Fibroblast of skin of right biceps (primary cell): Measurements from ENCODE around the gene TARBP2.
A peak's percentile ranks its signal among the peaks of the same experiment; 100 is the strongest.

ENCODE experiments used
- DNase-seq: peaks from one replicate; pipeline ENCODE4 v3.0.0-alpha.2; 2013

Gene TARBP2

DNA sequence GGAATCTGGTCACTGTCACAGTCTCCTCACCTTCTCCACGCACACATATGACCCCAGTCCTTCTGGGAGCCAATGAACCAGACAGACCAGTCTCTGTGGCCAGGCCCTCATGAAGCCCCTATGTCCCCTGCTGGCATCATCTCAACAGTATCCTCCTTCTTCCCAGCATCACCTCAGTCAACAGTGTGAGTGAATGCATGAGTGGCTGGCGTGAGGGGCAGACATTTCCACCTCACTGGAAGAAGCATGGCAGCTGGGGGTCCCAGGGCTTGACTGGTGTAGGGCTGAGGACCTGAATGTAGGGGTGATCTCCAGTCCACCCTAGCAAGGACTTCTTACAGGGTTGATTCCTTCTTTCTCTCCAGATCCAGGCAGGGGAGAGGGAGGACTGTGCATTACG is 3.6 kb upstream of the TARBP2 start:
- no peak for DNase-seq

DNA sequence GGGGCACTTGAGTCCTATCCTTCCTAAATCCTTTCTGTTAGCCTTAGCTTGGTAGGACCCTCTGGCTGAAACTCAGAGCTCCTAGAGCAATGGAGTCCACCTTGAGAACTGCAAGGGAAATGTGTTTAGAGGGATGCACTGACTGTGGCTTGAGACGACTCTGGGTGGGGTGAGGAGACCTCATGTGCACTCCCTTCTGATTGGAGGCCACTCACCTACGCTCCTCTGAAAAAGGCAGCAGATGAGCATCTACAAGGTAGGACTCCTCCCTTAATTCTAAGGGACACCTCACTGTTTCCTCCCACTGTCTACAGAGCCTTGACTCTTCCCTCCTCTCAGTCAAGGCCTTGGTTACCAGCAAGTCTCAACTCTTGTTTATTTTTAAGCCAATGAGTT is 2.9 kb upstream of the TARBP2 start:
- DNase-seq, result no peak

DNA sequence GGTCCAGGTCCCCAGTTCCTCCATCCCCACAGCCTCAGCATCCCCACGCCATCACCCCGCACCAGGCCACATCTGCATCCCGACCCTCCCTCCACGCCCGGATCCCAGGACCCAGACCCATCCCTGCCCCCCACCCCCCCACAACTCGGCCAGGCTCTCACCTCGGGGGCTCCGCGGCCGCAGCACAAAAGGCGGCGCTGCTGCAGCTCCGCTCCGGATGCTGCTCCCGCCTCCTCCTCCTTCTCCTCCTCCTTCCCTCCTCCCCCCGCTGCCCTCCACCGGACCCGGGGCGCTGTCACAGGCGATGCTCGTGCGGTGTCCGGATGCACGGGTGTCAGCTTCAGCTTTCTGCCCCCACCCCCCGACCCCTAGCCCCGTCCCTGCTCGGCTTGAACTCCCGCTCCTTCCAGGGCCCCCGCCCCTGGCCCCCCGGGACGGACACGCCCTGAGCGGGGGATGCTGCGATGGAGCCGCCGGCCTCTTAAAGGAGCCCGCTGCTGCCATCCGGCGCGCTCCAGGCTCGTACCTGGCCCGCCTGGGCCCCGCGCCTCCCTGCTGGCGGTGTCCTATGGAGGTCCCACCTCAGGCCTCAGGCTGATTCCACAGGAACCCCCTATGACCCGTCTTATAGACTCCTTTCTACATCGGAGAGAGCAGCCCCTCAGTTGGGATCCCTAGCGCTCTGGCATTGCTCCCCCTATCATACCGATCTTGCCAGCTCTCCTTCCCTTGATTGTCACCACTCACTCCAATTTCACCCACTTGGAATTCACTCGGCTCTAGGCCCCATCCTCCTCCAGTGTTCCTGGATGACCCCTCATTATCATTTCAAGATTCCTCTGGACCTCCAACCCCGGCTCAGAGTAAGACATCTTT is 1.6 kb upstream of the TARBP2 start, which contains the start of gene MAP3K12:
MAP3K12 (minus strand) TSS at position 193 of the 876 bp plus-strand sequence. CDS start 12,067 bp downstream, outside the sequence.
- peak; percentile 67 for DNase-seq

DNA sequence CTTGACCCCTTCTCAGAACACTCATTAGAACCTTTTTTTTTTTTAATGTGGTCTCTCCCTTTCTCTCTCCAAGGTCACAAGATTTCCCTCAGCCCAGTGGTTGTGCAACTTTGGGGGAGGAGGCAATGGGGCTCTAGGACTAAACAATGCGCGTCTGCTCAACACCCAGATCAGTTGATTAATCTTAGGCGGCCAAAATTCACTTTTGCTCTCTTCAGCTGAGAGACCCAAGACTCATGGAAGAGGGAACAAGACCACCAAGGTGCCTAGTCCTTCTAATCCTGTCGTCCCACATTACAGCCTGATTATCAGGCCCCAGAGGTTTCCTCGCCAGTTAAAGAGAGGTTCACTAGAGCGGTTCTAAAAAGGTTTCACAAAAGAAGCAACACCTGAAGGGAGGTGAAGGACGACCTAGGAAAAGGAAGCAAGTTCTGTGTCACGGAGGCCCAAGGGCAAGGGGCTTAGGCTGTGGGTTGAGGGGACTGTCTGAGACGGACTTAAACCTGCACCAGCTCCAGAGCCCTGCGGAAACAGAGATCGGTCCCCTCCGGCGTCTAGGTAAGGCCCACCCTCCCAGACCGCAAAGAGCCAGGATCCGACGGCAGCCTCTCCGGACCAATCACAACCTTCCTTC is 824 bp upstream of the TARBP2 start:
- DNase-seq, result peak; percentile 60

DNA sequence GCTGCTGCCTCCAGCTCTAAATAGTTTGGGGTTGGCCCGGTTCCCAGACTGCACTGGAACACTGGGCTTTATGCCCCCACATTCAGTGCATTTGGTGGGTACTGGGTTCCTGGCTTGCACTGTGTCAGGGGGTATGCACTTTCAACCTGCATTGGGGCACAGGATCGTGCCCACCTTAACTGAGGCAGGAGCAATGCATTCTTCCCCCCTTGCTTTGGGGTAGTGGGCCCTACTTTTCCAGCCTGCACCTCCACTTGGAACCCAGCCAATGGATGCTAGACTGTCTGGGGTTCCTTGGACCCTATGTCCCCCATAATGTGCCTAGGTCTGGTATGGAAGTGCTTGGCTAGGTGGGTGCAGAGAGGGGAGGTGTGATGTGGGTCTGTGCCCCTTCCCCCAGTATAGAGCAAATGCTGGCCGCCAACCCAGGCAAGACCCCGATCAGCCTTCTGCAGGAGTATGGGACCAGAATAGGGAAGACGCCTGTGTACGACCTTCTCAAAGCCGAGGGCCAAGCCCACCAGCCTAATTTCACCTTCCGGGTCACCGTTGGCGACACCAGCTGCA is 615 bp downstream of the TARBP2 start:
- no peak for DNase-seq

DNA sequence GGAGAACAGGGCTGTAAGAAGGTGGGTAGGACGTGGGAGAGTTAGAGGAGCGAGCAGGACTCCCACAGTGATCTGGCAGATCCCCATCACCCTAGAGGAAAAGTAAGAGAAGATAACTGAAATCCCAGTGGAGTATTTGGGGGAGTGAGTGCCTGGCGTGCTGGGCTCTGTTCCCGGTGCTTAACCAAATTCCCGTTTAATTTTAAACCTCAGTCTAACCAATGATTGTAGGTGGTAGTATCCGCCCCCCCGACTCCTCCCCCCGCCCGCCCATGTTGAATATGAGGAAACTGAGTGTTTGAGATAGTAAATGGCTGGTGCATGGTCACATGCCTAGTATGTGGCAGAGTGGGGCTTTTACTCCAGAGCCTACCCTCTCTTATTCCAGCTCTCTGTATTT is 1.2 kb downstream of the TARBP2 start:
- no peak for DNase-seq

DNA sequence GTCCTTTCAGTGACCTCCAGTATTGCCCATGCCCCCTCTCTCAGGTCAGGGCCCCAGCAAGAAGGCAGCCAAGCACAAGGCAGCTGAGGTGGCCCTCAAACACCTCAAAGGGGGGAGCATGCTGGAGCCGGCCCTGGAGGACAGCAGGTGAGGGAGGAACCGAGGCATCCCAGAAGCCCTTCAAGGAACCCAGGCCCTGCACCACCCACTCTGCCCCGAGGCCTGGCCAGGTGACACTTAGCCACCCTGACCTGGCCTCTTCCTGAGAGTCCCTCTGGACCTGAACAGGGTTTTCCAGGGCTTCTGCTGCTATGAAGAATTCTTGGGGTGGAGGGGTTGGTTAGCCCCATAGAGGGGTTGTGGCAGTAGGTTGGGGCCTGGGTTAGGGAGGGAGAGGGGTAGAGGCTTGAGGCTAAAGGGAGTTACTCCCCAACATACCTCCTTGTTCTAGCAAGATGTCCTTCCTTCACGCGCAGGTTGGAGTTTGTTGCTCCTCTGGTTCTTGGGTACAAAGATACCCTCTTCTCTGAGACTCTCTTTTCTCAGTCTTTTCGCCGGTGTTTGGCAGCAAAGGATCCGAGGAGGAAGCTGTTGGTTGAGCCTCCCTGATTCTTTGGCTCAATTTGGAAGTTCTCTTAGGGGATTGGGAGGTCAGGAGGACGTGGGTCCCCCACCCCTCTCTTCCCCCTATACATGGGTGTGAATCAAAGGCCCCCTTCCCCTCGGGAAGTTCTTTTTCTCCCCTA is 2.1 kb downstream of the TARBP2 start:
- DNase-seq, result no peak

DNA sequence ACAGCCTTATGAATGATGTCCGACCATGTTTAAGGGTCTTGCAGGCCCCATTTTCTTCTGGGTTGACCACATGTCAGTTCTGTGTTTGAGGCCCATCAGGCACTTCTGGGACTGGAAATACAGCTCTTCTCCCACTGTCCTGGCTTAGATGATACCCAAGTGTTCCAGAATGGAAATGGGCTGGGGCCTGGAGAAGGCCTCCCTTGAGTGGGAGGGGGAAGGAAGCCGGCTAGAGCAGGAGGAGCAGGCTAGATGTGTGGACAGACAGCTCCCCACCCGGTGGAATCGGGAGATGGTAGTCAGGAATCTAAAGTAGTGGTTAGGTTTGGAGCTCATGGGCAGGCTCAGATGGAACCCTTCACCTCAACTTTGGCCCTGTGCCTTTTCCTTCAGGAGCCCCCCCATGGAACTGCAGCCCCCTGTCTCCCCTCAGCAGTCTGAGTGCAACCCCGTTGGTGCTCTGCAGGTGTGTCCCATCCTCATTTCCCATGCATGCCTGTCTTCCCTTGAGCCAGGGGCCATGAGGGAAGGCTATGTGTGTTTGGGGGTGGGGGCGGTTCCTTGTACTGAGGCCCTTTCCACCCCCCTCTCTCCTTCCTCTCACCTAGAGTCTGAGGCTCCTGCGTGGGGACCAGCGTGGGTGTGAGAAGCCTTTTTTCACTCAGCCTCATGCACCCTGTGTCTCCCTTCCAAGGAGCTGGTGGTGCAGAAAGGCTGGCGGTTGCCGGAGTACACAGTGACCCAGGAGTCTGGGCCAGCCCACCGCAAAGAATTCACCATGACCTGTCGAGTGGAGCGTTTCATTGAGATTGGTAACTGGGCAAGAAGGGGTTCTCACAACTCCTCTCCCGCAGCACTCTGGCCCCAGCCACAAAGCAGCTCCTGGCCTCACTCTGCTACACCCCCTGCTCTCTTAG is 3.2 kb downstream of the TARBP2 start:
- DNase-seq, result no peak

DNA sequence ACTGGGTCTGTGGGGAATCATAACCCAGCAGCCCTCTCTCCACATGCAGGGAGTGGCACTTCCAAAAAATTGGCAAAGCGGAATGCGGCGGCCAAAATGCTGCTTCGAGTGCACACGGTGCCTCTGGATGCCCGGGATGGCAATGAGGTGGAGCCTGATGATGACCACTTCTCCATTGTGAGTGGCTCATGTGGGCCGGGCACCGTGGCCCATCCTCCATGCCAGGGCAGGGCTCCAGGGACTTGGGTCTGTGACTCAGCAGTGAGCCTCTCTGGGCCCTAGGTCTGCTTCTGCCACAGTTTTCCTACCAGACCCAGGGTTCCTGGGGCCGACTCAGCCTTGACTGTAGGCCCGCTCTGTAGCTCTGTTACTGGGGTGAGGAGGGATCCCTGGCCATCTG is 4.0 kb downstream of the TARBP2 start:
- no peak for DNase-seq

DNA sequence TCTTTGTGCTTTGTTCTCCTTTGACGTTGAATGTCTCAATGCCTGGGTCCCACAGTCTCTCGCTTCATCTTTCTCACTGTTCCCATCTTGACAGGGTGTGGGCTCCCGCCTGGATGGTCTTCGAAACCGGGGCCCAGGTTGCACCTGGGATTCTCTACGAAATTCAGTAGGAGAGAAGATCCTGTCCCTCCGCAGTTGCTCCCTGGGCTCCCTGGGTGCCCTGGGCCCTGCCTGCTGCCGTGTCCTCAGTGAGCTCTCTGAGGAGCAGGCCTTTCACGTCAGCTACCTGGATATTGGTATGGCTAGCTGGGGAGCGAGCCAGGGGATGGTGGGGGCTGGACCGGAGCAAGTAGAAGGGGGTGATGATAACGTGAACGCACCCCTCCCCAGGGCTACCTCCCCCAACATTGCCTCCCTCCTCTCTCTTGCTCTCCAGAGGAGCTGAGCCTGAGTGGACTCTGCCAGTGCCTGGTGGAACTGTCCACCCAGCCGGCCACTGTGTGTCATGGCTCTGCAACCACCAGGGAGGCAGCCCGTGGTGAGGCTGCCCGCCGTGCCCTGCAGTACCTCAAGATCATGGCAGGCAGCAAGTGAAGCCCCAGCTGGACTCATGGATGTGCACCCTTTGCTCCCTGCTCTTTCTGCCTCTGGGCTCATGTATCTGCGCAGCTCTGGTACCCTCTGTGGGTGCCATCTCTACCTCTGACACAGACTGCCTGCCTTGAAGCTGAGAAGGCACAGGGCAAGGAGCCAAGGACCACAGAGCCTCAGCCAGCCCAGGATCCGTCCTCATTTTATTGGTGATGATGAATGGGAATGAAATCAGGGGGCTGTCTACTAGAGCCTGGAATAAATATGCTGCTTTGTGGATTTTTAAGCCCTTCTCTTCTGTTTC is 4.7 kb downstream of the TARBP2 start:
- DNase-seq, result no peak

DNA sequence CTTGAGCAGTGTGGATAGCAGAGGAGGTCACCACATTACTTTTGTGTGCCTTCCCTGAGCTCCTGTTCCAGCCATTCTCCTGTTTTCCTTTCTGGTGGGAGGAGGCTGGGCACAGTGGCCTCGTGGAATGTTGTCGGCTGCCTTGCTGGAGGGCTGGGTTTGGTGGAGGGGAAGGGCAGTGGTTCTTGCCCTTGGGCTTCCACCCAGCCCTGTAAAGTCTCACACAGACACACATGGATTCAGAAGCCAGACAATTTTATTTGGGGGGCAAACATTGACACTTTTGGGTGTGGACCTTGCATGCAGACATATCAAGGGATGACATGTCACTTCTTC is 5.3 kb downstream of the TARBP2 start:
- DNase-seq, result no peak

DNA sequence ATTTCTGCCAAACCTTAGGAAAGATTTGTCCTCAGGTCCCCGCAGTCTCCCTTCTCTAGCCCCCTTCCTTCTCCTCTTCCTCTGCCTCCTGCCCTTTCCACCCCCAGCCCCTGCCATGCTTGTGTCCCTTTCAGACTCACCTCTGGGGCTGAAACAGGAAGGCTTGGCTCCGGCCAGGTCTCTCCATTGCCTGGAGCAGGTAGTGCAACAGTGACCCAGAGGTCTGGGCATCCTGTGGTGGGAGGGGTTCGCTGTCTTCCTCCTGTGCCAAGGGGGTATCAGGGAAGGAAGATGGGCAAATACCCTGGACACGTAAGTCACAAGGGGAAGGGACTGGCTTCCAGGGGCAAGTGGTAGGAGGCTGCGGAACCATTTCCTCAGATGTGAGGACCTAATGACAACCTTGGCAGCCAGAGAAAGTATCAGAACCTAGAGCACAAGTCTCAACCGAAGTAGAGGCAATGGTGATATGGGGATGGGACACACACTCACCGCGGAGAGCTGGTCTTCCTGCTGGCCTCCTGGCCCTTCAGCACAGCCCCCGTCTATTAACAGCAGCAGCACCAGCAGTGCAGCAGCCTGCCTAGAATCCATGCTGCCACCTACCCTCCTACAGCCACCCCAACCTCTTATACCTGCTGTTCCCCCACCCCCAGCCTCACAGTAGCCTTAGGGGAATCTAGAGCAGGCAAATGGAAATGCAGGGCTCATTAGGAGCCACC is 6.0 kb downstream of the TARBP2 start, which contains the start of gene NPFF:
NPFF (minus strand) TSS at position 604 of the 722 bp plus-strand sequence; CDS start at position 594, 10 bp downstream.
- no peak for DNase-seq

DNA sequence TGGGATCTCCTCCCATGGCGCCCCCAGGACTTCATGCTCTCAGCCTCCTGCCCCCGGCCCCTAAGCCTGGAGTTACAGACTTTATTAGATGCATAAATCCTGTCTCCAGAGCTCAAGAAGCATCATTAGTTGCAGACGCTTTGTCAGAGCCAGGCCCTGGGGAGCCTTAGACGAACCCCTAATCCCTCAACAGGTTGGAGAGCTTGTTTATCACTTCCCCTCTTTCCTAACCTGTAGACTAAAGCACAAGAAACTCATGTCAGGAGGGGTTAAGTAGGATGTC is 6.5 kb downstream of the TARBP2 start:
- no peak for DNase-seq

DNA sequence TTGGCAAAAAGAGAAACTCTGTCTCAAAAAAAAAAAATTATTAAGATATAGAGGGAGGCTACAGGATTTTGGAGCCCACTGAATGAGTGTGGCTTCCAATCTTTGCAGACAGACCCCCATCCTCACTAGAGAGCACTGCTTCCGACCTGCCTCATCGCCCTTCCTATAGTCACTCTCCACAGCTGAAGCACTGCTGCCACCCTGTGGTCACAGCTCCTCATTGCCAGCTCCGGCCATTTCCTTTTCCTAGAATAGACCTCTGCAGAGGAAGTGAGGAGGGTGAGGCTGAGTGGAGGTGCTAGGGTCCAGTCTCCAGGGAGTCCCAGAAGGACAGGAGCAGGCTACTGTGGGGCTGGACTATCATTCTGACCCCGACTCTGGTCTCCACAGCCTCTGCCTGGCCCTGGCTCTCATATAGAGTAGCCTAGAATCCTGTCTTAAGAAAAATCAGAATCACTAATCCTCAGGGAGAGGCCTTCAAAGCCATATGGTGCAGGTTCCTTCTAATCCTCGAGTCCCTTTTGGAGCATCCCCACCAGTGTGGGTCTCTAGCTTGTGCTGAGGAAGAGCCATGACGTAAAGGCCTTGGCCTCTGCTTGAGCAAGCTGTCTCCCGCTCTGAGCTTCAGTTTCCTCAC is 7.6 kb downstream of the TARBP2 start:
- DNase-seq, result peak; percentile 68

DNA sequence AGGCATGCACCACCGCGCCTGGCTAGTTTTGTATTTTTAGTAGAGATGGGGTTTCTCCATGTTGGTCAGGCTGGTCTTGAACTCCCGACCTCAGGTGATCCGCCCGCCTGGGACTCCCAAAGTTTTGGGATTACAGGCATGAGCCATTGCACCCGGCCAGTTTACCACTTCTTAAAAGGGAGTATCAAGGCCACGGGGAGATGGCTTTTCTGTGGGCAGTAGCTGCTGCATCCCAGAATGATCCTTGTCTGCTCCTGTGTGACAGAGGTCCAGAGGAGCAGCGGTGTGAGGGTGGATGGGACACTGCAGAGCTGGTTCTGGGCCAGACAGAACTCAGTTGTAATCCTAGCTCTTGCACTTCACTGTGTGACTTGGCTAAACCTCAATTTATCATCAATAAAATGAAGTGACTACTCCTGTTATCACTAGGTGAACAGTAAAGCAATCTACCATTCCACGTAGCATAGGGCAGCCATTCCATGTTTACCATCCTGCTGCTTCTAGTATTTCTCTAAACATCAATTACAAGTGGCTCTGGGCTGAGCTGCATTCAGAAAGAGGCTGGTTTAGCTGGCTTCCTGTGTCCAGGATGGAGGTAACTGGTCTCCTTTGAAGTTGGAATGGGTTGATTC is 9.2 kb downstream of the TARBP2 start:
- DNase-seq, result no peak

DNA sequence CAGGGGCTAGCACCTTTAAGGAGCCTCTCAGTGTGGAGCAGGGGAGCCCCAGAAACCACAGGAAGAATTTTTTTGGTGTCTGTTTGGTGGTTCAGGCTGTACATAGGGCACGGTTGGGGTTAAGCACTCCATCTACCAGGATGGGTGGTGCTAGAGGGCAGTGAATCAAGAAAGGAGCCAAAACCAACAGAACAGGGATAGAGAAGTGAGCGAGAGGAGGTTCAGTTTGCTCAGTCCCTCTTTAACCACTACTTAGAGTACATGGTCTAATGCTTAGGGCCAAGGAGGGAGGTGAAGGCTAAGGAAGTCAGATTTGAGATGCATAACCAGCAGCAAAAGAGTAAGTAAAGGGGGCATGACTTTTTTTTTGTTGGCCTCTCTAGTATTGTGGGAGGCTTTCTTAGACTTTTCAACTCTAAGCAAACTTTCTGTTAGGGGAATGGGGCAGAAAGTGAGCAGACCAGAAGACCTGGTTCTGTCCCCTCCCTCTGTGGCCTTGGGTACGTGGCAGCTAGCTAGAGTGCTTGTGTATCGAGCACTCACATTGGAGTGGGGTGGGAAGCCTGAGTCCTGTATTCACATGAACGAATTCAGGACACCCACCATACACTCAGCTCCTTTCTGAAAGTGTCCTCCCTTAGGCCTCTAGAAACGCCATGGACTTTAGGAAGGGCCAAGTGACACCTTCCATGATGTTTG is 12.8 kb downstream of the TARBP2 start:
- no peak for DNase-seq

DNA sequence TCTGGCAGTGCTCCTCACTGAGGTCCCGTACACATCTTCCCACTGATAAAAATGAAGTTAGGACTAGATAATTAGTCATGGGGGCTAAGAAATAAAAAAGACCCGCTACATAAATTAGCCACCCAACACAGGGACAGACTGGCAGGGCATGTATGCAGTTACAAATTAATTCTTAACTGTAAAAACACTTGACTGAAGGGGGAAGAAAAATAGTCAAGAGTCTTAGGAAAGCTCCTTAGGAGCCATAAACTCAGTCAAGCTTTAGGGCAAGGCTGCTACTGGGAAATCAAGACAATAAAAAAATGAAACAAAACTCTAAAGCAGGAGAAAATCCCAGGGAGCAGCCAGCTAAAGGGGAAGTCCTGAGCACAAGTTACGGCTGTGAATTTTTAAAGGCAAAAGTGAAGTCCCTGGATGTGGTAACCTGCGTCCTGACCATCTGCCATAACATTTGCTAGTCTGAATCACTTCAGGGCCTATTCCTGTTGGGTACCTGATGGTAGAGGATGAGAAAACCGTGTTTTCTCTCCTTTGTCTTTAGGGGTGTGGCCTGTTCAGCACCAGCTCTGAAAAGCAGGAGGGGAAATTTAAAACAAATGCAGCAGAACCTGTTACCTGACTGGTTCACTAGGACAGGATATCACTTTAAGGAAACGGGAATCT is 13.7 kb downstream of the TARBP2 start:
- DNase-seq, result no peak

DNA sequence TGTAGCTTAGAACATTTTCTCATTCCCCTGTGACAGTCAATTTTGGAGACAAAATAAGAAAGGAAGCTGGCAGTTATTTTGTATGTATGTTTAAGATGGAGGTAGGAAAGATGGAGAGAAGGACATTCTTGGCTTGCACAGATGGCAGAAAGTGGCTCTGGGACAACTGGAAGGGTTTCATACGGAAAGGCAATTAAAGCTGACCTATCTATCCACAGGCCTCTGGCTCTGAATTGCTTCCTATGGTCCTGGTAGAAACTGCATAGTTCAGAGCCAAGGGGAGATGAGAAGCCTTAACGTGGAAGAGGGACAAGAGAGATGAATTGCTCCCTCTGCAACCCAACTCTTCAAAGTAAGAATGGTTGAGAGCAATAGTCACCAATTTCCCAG is 14.2 kb downstream of the TARBP2 start:
- no peak for DNase-seq
